HCT116 (cell line): Measurements from ENCODE around the gene RGSL1. TPM values are rescaled to one million over a fixed set of nuclear protein-coding genes. Genes with fewer than 3 reads are reported as not detected.

Source experiments
- ATAC-seq: fragments of 200-7000 bp; cut with Tn5 transposase; 2 replicates; pipeline ENCODE4 v1.9.1; 2020; ENCODE audit warnings: mild to moderate bottlenecking, moderate library complexity
- BruUV-seq: library from RNA; stranded (reverse); fragments of 400-500 nt; replicated peaks from 2 replicates; lab custom pipeline; 2021; lab: Mats Ljungman, UMichigan
- CTCF ChIA-PET: fragments of 300-600 bp; sonication (Branson Sonifier 250); formaldehyde crosslinking; loops from one replicate; lab custom pipeline; 2021; ENCODE audit warnings: antibody characterized with exemption; lab: Charles Lee
- POLR2A ChIA-PET: fragments of 300-600, 350-600 bp; sonication (Branson Sonifier 250); formaldehyde crosslinking; loops from one replicate; lab custom pipeline; 2021; ENCODE audit warnings: antibody characterized with exemption; lab: Charles Lee
- RAD21 ChIA-PET, 2 experiments: fragments of 300-600 bp; sonication (Branson Sonifier 250); formaldehyde crosslinking; loops; one replicate each; lab custom pipeline; 2023; ENCODE audit warnings: low total read pairs in 2 of 2; ENCODE audit not compliant: uncharacterized antibody in 2 of 2, unreplicated experiment in 2 of 2, low non-redundant PET in 1 of 2; lab: Charles Lee
- DNase-seq: peaks from one replicate; pipeline ENCODE4 v3.0.0-alpha.2; 2010; ENCODE audit warnings: low read depth, low spot score
- H2AFZ ChIP-seq: fragments of 200-600 bp; shearing (Covaris generic), sonication (generic); 2 replicates; pipeline ENCODE4 v1.6.1; 2017; ENCODE audit warnings: low read depth, mixed run types, mixed read lengths, antibody characterized with exemption, low read length; ENCODE audit not compliant: poor library complexity, severe bottlenecking
- H3K27ac ChIP-seq: 2 replicates; pipeline ENCODE4 v1.5.1; 2012; ENCODE audit warnings: low read depth, low read length
- H3K27me3 ChIP-seq: fragments of 200-600 bp; sonication (generic); 2 replicates; pipeline ENCODE4 v1.6.1; 2016; ENCODE audit warnings: mixed run types, low read length, mixed read lengths; ENCODE audit not compliant: insufficient read depth
- H3K36me3 ChIP-seq, 2 experiments: fragments of 200-500 bp in 1 of 2; fragments of 200-600 bp in 1 of 2; sonication (Bioruptor generic) in 1 of 2; sonication (generic) in 1 of 2; 2 replicates each; pipeline versions ENCODE4 v1.5.1 to v1.6.1; 2014 to 2016; ENCODE audit warnings: low read length in 2 of 2, inconsistent platforms in 1 of 2, mixed read lengths in 1 of 2, mixed run types in 1 of 2; ENCODE audit not compliant: insufficient read depth in 2 of 2, control insufficient read depth in 1 of 2
- H3K4me1 ChIP-seq, 2 experiments: fragments of 200-600 bp in 1 of 2; sonication (generic) in 1 of 2; 2 replicates each; pipeline versions ENCODE4 v1.5.1 to v1.6.1; 2012 to 2017; ENCODE audit warnings: low read length in 2 of 2, inconsistent platforms in 1 of 2, mild to moderate bottlenecking in 1 of 2, mixed read lengths in 1 of 2, mixed run types in 1 of 2, moderate library complexity in 1 of 2; ENCODE audit not compliant: insufficient read depth in 2 of 2, control insufficient read depth in 1 of 2
- H3K4me2 ChIP-seq: fragments of 200-600 bp; sonication (generic); 2 replicates; pipeline ENCODE4 v1.6.1; 2017; ENCODE audit warnings: mixed run types, low read length, mixed read lengths
- H3K4me3 ChIP-seq, 2 experiments: fragments of 200-600 bp in 1 of 2; sonication (generic) in 1 of 2; replicated peaks in 1 of 2; 2 replicates each; pipeline ENCODE4 v1.5.1; 2011 to 2016; ENCODE audit warnings: low read length in 2 of 2, control low read depth in 1 of 2, low read depth in 1 of 2, mild to moderate bottlenecking in 1 of 2, mixed read lengths in 1 of 2, mixed run types in 1 of 2
- H3K79me2 ChIP-seq: fragments of 200-600 bp; sonication (generic); 2 replicates; pipeline ENCODE4 v1.6.1; 2017; ENCODE audit warnings: mild to moderate bottlenecking, mixed run types, low read length, moderate library complexity, mixed read lengths; ENCODE audit not compliant: insufficient read depth
- H3K9ac ChIP-seq: fragments of 200-600 bp; sonication (generic); 2 replicates; pipeline ENCODE4 v1.6.1; 2016; ENCODE audit warnings: low read length, mixed read lengths
- H3K9me2 ChIP-seq: fragments of 200-600 bp; sonication (generic), shearing (Covaris generic); 2 replicates; pipeline ENCODE4 v1.6.1; 2017; ENCODE audit warnings: mixed run types, mild to moderate bottlenecking, moderate library complexity; ENCODE audit not compliant: insufficient read depth
- H3K9me3 ChIP-seq, 2 experiments: fragments of 200-500 bp in 1 of 2; fragments of 200-600 bp in 1 of 2; sonication (Bioruptor generic) in 1 of 2; sonication (generic) in 1 of 2; 2 replicates each; pipeline ENCODE4 v1.6.1; 2014 to 2017; ENCODE audit warnings: low read length in 2 of 2, mixed read lengths in 2 of 2, inconsistent platforms in 1 of 2, low read depth in 1 of 2, mild to moderate bottlenecking in 1 of 2, mixed run types in 1 of 2, moderate library complexity in 1 of 2; ENCODE audit not compliant: control insufficient read depth in 1 of 2, insufficient read depth in 1 of 2
- H4K20me1 ChIP-seq: fragments of 200-600 bp; sonication (generic), shearing (Covaris generic); 2 replicates; pipeline ENCODE4 v1.6.1; 2017; ENCODE audit warnings: mixed run types, mild to moderate bottlenecking, moderate library complexity; ENCODE audit not compliant: insufficient read depth
- CEBPB ChIP-seq: IDR thresholded peaks from 2 replicates; pipeline ENCODE4 v1.6.1; 2012; ENCODE audit warnings: low read depth
- CTCF ChIP-seq, 3 experiments: fragments of 200-600 bp in 1 of 3; sonication (generic) in 1 of 3; IDR thresholded peaks in 2 of 3; conservative IDR thresholded peaks in 1 of 3; 2 replicates each; pipeline ENCODE4 v1.5.1; 2012 to 2017; ENCODE audit warnings: low read depth in 2 of 3, low read length in 2 of 3, antibody characterized with exemption in 1 of 3, borderline replicate concordance in 1 of 3, control low read depth in 1 of 3, mild to moderate bottlenecking in 1 of 3, mixed read lengths in 1 of 3, mixed run types in 1 of 3, moderate library complexity in 1 of 3; ENCODE audit not compliant: insufficient read depth in 1 of 3
- EZH2 ChIP-seq: fragments of 200-600 bp; sonication (generic); IDR thresholded peaks from 2 replicates; pipeline ENCODE4 v1.6.1; 2017; ENCODE audit warnings: antibody characterized with exemption, mixed run types
- JUND ChIP-seq: IDR thresholded peaks from 2 replicates; pipeline ENCODE4 v1.6.1; 2012
- MAX ChIP-seq: IDR thresholded peaks from 2 replicates; pipeline ENCODE4 v1.6.1; 2012
- POLR2A ChIP-seq: IDR thresholded peaks from 2 replicates; pipeline ENCODE4 v1.7.0; 2011; ENCODE audit warnings: borderline replicate concordance; ENCODE audit not compliant: insufficient read depth, insufficient read length; ENCODE audit errors: extremely low read depth
- RAD21 ChIP-seq: IDR thresholded peaks from 2 replicates; pipeline ENCODE4 v1.6.1; 2012; ENCODE audit warnings: low read depth, mild to moderate bottlenecking
- SIN3A ChIP-seq: IDR thresholded peaks from 2 replicates; pipeline ENCODE4 v1.6.1; 2012; ENCODE audit warnings: low read depth
- SP1 ChIP-seq: IDR thresholded peaks from 2 replicates; pipeline ENCODE4 v1.6.1; 2012; ENCODE audit warnings: low read depth
- SRF ChIP-seq: IDR thresholded peaks from 2 replicates; pipeline ENCODE4 v1.6.1; 2012; ENCODE audit warnings: low read depth
- YY1 ChIP-seq: IDR thresholded peaks from 2 replicates; pipeline ENCODE4 v1.6.1; 2011; ENCODE audit warnings: low read length, low read depth, moderate library complexity, mild to moderate bottlenecking; ENCODE audit not compliant: insufficient replicate concordance; ENCODE audit errors: extremely low read depth
- ZBTB33 ChIP-seq: IDR thresholded peaks from 2 replicates; pipeline ENCODE4 v1.6.1; 2011; ENCODE audit warnings: mild to moderate bottlenecking, low read length, moderate library complexity; ENCODE audit not compliant: insufficient replicate concordance; ENCODE audit errors: extremely low read depth
- ZNF274 ChIP-seq: fragments of 200-500 bp; sonication (Bioruptor generic); IDR thresholded peaks from 2 replicates; pipeline ENCODE4 v1.6.1; 2014; ENCODE audit warnings: mild to moderate bottlenecking, low read depth, low read length, inconsistent platforms
- intact Hi-C: fragments of 100-400 bp; cut with micrococcal nuclease; formaldehyde crosslinking; loops from 2 replicates; pipeline ENCODE4 v1.10.0; 2022
- total RNA-seq: library from RNA; stranded (reverse); gene quantifications from one replicate; pipeline ENCODE4 v1.2.1, GENCODE V29; 2021; ENCODE audit not compliant: unreplicated experiment

The RGSL1 gene
- total RNA-seq, 1 experiment from 2014 or later, result not detected

DNA sequence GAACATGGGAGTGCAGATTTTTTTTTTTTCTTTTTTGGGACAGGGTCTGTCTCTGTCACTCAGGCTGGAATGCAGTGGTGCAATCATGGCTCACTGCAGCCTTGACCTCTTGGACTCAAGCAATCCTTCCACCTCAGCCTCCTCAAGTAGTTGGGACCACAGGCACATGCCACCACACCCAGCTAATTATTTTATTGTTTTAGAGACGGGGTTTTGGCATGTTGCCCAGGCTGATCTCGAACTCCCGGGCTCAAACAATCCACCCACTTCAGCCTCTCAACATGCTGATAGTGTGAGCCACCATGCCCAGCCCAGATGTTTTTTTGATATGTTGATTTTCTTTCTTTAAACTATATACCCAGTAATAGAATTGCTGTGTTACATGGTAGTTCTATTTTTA is 57.7 kb downstream of the RGSL1 start:
- Histone ChIP-seq H3K4me2 (peak overlapping the region; percentile 17; the same call in 1 of the 2 replicates), H4K20me1 (no peaks in the 10 kb centered on the region), H3K36me3 (no peaks in the 10 kb centered on the region), H3K27me3 (no peaks in the 10 kb centered on the region), H3K9ac (no peak overlapping the region), H3K9me2 (no peaks in the 10 kb centered on the region), H3K79me2 (no peaks in the 10 kb centered on the region), H3K4me3 (no peak overlapping the region), H3K4me1 (peaks cover 5 to 6% of the 10 kb centered on the region in 2 experiments), H3K27ac (no peak overlapping the region), H3K9me3 (no peaks in the 10 kb centered on the region), H2AFZ (peak overlapping the region; percentile 45)
- TF ChIP-seq SIN3A (no peak), ZBTB33 (no peak), EZH2 (no peak), MAX (no peak), RAD21 (no peak), CEBPB (no peak), YY1 (no peak), ZNF274 (no peak), SRF (no peak), POLR2A (no peak), CTCF (IDR thresholded peaks at IDR 0.05 in 2 of 3, conservative IDR thresholded peaks at IDR 0.05 in 1 of 3; ENCODE audit: borderline replicate concordance in 1 of 3, insufficient read depth in 1 of 3, low read depth in 2 of 3, low read length in 2 of 3) (no peak), SP1 (no peak), JUND (no peak)
- ATAC-seq (no peak; the same call in 1 of the 2 replicates), DNase-seq (no peak)
- RAD21 ChIA-PET, result no interaction called here
- intact Hi-C loops, result no loop called here
- no TSS peak for BruUV-seq
- POLR2A ChIA-PET, result interaction anchor here (1.0 kb wide), 1 partner anchor 81 kb away, joined by 3 read pairs; the partner anchor contains the start of gene RNASEL
- CTCF ChIA-PET, result no interaction called here
